HCT116 (cell line): ENCODE results near the gene LRFN4. TPM values are rescaled to one million over a fixed set of nuclear protein-coding genes. Genes with fewer than 3 reads are reported as not detected.
A peak's percentile ranks its signal among the peaks of the same experiment; 100 is the strongest.

Experiments used
- ATAC-seq: fragments of 200-7000 bp; cut with Tn5 transposase; 2 replicates; pipeline ENCODE4 v1.9.1; 2020; ENCODE audit warnings: mild to moderate bottlenecking, moderate library complexity
- BruUV-seq: library from RNA; stranded (reverse); fragments of 400-500 nt; replicated peaks from 2 replicates; lab custom pipeline; 2021; lab: Mats Ljungman, UMichigan
- CTCF ChIA-PET: fragments of 300-600 bp; sonication (Branson Sonifier 250); formaldehyde crosslinking; loops from one replicate; lab custom pipeline; 2021; ENCODE audit warnings: antibody characterized with exemption; lab: Charles Lee
- POLR2A ChIA-PET: fragments of 300-600, 350-600 bp; sonication (Branson Sonifier 250); formaldehyde crosslinking; loops from one replicate; lab custom pipeline; 2021; ENCODE audit warnings: antibody characterized with exemption; lab: Charles Lee
- RAD21 ChIA-PET, 2 experiments: fragments of 300-600 bp; sonication (Branson Sonifier 250); formaldehyde crosslinking; loops; one replicate each; lab custom pipeline; 2023; ENCODE audit warnings: low total read pairs in 2 of 2; ENCODE audit not compliant: uncharacterized antibody in 2 of 2, unreplicated experiment in 2 of 2, low non-redundant PET in 1 of 2; lab: Charles Lee
- DNase-seq: peaks from one replicate; pipeline ENCODE4 v3.0.0-alpha.2; 2010; ENCODE audit warnings: low read depth, low spot score
- H2AFZ ChIP-seq: fragments of 200-600 bp; shearing (Covaris generic), sonication (generic); 2 replicates; pipeline ENCODE4 v1.6.1; 2017; ENCODE audit warnings: low read depth, mixed run types, mixed read lengths, antibody characterized with exemption, low read length; ENCODE audit not compliant: poor library complexity, severe bottlenecking
- H3K27ac ChIP-seq: 2 replicates; pipeline ENCODE4 v1.5.1; 2012; ENCODE audit warnings: low read depth, low read length
- H3K27me3 ChIP-seq: fragments of 200-600 bp; sonication (generic); 2 replicates; pipeline ENCODE4 v1.6.1; 2016; ENCODE audit warnings: mixed run types, low read length, mixed read lengths; ENCODE audit not compliant: insufficient read depth
- H3K36me3 ChIP-seq, 2 experiments: fragments of 200-500 bp in 1 of 2; fragments of 200-600 bp in 1 of 2; sonication (Bioruptor generic) in 1 of 2; sonication (generic) in 1 of 2; 2 replicates each; pipeline versions ENCODE4 v1.5.1 to v1.6.1; 2014 to 2016; ENCODE audit warnings: low read length in 2 of 2, inconsistent platforms in 1 of 2, mixed read lengths in 1 of 2, mixed run types in 1 of 2; ENCODE audit not compliant: insufficient read depth in 2 of 2, control insufficient read depth in 1 of 2
- H3K4me1 ChIP-seq, 2 experiments: fragments of 200-600 bp in 1 of 2; sonication (generic) in 1 of 2; 2 replicates each; pipeline versions ENCODE4 v1.5.1 to v1.6.1; 2012 to 2017; ENCODE audit warnings: low read length in 2 of 2, inconsistent platforms in 1 of 2, mild to moderate bottlenecking in 1 of 2, mixed read lengths in 1 of 2, mixed run types in 1 of 2, moderate library complexity in 1 of 2; ENCODE audit not compliant: insufficient read depth in 2 of 2, control insufficient read depth in 1 of 2
- H3K4me2 ChIP-seq: fragments of 200-600 bp; sonication (generic); 2 replicates; pipeline ENCODE4 v1.6.1; 2017; ENCODE audit warnings: mixed run types, low read length, mixed read lengths
- H3K4me3 ChIP-seq, 2 experiments: fragments of 200-600 bp in 1 of 2; sonication (generic) in 1 of 2; replicated peaks in 1 of 2; 2 replicates each; pipeline ENCODE4 v1.5.1; 2011 to 2016; ENCODE audit warnings: low read length in 2 of 2, control low read depth in 1 of 2, low read depth in 1 of 2, mild to moderate bottlenecking in 1 of 2, mixed read lengths in 1 of 2, mixed run types in 1 of 2
- H3K79me2 ChIP-seq: fragments of 200-600 bp; sonication (generic); 2 replicates; pipeline ENCODE4 v1.6.1; 2017; ENCODE audit warnings: mild to moderate bottlenecking, mixed run types, low read length, moderate library complexity, mixed read lengths; ENCODE audit not compliant: insufficient read depth
- H3K9ac ChIP-seq: fragments of 200-600 bp; sonication (generic); 2 replicates; pipeline ENCODE4 v1.6.1; 2016; ENCODE audit warnings: low read length, mixed read lengths
- H3K9me2 ChIP-seq: fragments of 200-600 bp; sonication (generic), shearing (Covaris generic); 2 replicates; pipeline ENCODE4 v1.6.1; 2017; ENCODE audit warnings: mixed run types, mild to moderate bottlenecking, moderate library complexity; ENCODE audit not compliant: insufficient read depth
- H3K9me3 ChIP-seq, 2 experiments: fragments of 200-500 bp in 1 of 2; fragments of 200-600 bp in 1 of 2; sonication (Bioruptor generic) in 1 of 2; sonication (generic) in 1 of 2; 2 replicates each; pipeline ENCODE4 v1.6.1; 2014 to 2017; ENCODE audit warnings: low read length in 2 of 2, mixed read lengths in 2 of 2, inconsistent platforms in 1 of 2, low read depth in 1 of 2, mild to moderate bottlenecking in 1 of 2, mixed run types in 1 of 2, moderate library complexity in 1 of 2; ENCODE audit not compliant: control insufficient read depth in 1 of 2, insufficient read depth in 1 of 2
- H4K20me1 ChIP-seq: fragments of 200-600 bp; sonication (generic), shearing (Covaris generic); 2 replicates; pipeline ENCODE4 v1.6.1; 2017; ENCODE audit warnings: mixed run types, mild to moderate bottlenecking, moderate library complexity; ENCODE audit not compliant: insufficient read depth
- CBX3 ChIP-seq: IDR thresholded peaks from 2 replicates; pipeline ENCODE4 v1.6.1; 2012; ENCODE audit warnings: low read depth
- EGR1 ChIP-seq: IDR thresholded peaks from 2 replicates; pipeline ENCODE4 v1.6.1; 2012; ENCODE audit warnings: low read depth
- EZH2phosphoT487 ChIP-seq: fragments of 200-600 bp; IDR thresholded peaks from 2 replicates; pipeline ENCODE4 v1.6.1; 2018; ENCODE audit warnings: antibody characterized with exemption, borderline replicate concordance
- FOSL1 ChIP-seq: IDR thresholded peaks from 2 replicates; pipeline ENCODE4 v1.6.1; 2012; ENCODE audit warnings: low read depth
- JUND ChIP-seq: IDR thresholded peaks from 2 replicates; pipeline ENCODE4 v1.6.1; 2012
- POLR2A ChIP-seq: IDR thresholded peaks from 2 replicates; pipeline ENCODE4 v1.7.0; 2011; ENCODE audit warnings: borderline replicate concordance; ENCODE audit not compliant: insufficient read depth, insufficient read length; ENCODE audit errors: extremely low read depth
- RAD21 ChIP-seq: IDR thresholded peaks from 2 replicates; pipeline ENCODE4 v1.6.1; 2012; ENCODE audit warnings: low read depth, mild to moderate bottlenecking
- SP1 ChIP-seq: IDR thresholded peaks from 2 replicates; pipeline ENCODE4 v1.6.1; 2012; ENCODE audit warnings: low read depth
- TCF7L2 ChIP-seq: IDR thresholded peaks from 2 replicates; pipeline ENCODE4 v1.7.0; 2011; ENCODE audit warnings: borderline replicate concordance, inconsistent platforms; ENCODE audit not compliant: insufficient read depth, insufficient read length; ENCODE audit errors: extremely low read depth
- ZFX ChIP-seq: fragments of 450-650 bp; IDR thresholded peaks from 2 replicates; pipeline ENCODE4 v1.6.1; 2017
- ZNF274 ChIP-seq: fragments of 200-500 bp; sonication (Bioruptor generic); IDR thresholded peaks from 2 replicates; pipeline ENCODE4 v1.6.1; 2014; ENCODE audit warnings: mild to moderate bottlenecking, low read depth, low read length, inconsistent platforms
- intact Hi-C: fragments of 100-400 bp; cut with micrococcal nuclease; formaldehyde crosslinking; loops from 2 replicates; pipeline ENCODE4 v1.10.0; 2022
- total RNA-seq: library from RNA; stranded (reverse); gene quantifications from one replicate; pipeline ENCODE4 v1.2.1, GENCODE V29; 2021; ENCODE audit not compliant: unreplicated experiment
- TF ChIP-seq, protein P1 (sequence below): IDR thresholded peaks from 2 replicates; pipeline ENCODE4 v1.6.1; 2012
- TF ChIP-seq, protein P2 (sequence below), 3 experiments: fragments of 200-600 bp in 1 of 3; sonication (generic) in 1 of 3; IDR thresholded peaks in 2 of 3; conservative IDR thresholded peaks in 1 of 3; 2 replicates each; pipeline ENCODE4 v1.5.1; 2012 to 2017; ENCODE audit warnings: low read depth in 2 of 3, low read length in 2 of 3, antibody characterized with exemption in 1 of 3, borderline replicate concordance in 1 of 3, control low read depth in 1 of 3, mild to moderate bottlenecking in 1 of 3, mixed read lengths in 1 of 3, mixed run types in 1 of 3, moderate library complexity in 1 of 3; ENCODE audit not compliant: insufficient read depth in 1 of 3

LRFN4 gene
- total RNA-seq, 1 experiment from 2014 or later = 55.4 TPM

DNA sequence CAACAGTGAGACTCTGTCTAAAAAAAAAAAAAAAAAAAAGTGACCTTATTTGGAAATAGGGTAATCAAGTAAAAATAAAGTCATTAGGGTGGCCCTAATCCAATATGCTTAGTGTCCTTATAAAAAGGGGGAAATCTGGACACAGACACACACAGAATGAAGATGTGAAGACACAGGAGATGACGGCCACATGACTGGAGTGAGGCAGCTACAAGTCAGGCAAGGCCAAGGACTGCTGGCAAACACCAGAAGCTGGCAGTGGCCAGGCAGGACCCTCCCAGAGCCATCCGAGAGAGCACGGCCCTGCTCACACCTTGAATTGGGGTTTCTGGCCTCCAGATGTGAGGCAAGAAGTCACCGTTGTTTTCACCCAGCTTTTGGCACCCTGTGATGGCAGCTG lies 28.6 kb downstream of the LRFN4 start:
- H2AFZ ChIP-seq = no peak overlapping the region
- H3K4me1 ChIP-seq = peaks cover 83 to 94% of the 10 kb centered on the region in 2 experiments
- DNase-seq = no peak
- ChIA-PET RAD21 (interaction anchor here in 1 of 2 experiments (0.6 kb wide), 1 partner anchor 456 kb away, joined by 3 read pairs; no protein-coding TSS in a partner anchor), CTCF (interaction anchor here (2.0 kb wide), 1 partner anchor 90 kb away, joined by 5 read pairs; no protein-coding TSS in a partner anchor), POLR2A (interaction anchor here (0.7 to 1.0 kb wide), 2 partner anchors 19 to 136 kb away, joined by 3 read pairs; no protein-coding TSS in a partner anchor)
- no peaks in the 10 kb centered on the region for H3K9me2 ChIP-seq
- ATAC-seq = no peak
- H3K27me3 ChIP-seq = no peaks in the 10 kb centered on the region
- intact Hi-C loops = loop anchor here (10.0 kb wide), 1 partner anchor 69 kb away; the partner anchor contains the start of gene PC
- H3K27ac ChIP-seq = peak overlapping the region; percentile 81; the same call in 1 of the 2 replicates
- H3K4me3 ChIP-seq = no peak overlapping the region
- no peaks in the 10 kb centered on the region for H3K36me3 ChIP-seq
- TF ChIP-seq ZNF274 (no peak), EGR1 (no peak), RAD21 (no peak), JUND (no peak), EZH2phosphoT487 (no peak), TCF7L2 (no peak), FOSL1 (no peak), ZFX (no peak), POLR2A (no peak), CBX3 (no peak), SP1 (no peak)
- TF ChIP-seq, protein P1, sequence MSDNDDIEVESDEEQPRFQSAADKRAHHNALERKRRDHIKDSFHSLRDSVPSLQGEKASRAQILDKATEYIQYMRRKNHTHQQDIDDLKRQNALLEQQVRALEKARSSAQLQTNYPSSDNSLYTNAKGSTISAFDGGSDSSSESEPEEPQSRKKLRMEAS = no peak
- TF ChIP-seq, protein P2, sequence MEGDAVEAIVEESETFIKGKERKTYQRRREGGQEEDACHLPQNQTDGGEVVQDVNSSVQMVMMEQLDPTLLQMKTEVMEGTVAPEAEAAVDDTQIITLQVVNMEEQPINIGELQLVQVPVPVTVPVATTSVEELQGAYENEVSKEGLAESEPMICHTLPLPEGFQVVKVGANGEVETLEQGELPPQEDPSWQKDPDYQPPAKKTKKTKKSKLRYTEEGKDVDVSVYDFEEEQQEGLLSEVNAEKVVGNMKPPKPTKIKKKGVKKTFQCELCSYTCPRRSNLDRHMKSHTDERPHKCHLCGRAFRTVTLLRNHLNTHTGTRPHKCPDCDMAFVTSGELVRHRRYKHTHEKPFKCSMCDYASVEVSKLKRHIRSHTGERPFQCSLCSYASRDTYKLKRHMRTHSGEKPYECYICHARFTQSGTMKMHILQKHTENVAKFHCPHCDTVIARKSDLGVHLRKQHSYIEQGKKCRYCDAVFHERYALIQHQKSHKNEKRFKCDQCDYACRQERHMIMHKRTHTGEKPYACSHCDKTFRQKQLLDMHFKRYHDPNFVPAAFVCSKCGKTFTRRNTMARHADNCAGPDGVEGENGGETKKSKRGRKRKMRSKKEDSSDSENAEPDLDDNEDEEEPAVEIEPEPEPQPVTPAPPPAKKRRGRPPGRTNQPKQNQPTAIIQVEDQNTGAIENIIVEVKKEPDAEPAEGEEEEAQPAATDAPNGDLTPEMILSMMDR (IDR thresholded peaks at IDR 0.05 in 2 of 3, conservative IDR thresholded peaks at IDR 0.05 in 1 of 3; ENCODE audit: borderline replicate concordance in 1 of 3, insufficient read depth in 1 of 3, low read depth in 2 of 3, low read length in 2 of 3) = no peak
- H3K9me3 ChIP-seq = no peaks in the 10 kb centered on the region
- BruUV-seq = no TSS peak
- H3K79me2 ChIP-seq = no peaks in the 10 kb centered on the region
- peak overlapping the region; percentile 75 for H3K4me2 ChIP-seq
- no peaks in the 10 kb centered on the region for H4K20me1 ChIP-seq
- peak overlapping the region; percentile 35; the same call in 1 of the 2 replicates for H3K9ac ChIP-seq
